HG02571 (cell line): ENCODE data around the gene FBXO7.

Source experiments
- ATAC-seq: cut with Tn5 transposase; IDR thresholded peaks from one replicate; pipeline ENCODE4 v1.9.1; 2021; ENCODE audit warnings: mild to moderate bottlenecking, moderate library complexity; ENCODE audit not compliant: unreplicated experiment

FBXO7 gene

DNA sequence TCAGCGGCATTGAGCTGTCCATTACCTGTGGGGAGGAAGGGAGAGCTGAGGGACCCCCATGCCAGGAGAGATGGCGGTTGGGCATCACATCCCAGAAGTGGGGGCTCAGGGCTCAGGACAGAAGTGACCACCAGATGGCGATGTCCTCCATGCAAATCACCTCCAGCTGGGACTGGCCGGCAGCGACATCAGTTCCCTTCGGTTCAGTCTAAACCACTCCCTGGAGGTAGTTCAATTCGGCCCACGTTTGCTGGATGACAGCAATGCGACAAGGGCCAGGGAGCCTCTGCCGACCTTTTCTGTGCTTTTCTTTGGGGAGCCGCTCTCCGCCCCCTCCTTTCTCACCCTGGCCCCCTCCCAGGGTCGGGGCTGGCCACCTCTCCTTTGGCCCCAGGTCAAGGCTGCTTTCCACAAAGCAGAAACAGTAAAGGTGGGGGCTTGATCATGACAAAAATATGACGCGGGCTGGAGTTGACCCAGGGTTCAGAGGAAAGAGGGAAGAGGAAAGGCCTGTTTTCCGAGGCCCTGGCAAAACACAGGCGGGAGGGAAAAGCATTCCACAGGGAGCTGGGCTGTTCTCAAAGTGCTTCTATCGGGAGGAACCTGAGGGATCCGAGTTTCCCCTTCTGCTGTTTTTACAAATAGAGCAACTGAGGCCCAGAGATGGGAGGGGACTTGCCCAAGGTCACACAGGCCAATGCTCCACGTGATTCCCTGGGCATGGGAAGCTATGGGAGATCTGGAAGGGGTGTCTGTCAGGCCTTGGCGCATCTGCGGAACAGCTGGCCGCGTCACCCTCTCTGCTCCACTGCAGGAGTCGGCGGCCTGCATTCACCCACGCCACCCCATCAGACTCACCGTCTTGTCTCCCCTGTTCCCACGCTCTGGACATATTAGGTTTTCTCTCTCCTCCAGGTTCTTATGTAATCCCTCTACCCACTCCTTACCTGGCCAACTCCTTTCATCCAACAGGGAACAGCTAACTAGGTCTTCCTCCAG, 54.7 kb downstream of the FBXO7 start:
- ATAC-seq: no peak

DNA sequence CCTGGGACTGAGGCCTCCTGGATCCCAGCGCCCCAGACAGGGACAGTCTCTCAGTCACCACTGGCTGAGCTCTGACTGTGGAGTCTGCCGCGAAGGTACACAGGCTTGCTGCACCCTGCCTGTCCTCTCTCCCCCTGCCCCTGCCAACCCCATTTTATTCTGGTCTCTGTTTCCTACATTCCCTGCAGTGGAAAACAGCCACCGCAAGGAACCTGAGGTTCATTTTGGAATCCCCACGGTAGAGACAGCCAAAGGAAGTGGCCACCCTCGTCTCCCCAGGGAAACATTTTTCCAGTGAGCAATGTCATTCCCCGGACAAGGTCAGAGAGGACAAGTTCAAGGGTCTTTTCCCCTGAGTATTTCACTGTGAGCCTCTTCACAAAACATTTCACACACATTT, 56.6 kb downstream of the FBXO7 start:
- no peak for ATAC-seq

DNA sequence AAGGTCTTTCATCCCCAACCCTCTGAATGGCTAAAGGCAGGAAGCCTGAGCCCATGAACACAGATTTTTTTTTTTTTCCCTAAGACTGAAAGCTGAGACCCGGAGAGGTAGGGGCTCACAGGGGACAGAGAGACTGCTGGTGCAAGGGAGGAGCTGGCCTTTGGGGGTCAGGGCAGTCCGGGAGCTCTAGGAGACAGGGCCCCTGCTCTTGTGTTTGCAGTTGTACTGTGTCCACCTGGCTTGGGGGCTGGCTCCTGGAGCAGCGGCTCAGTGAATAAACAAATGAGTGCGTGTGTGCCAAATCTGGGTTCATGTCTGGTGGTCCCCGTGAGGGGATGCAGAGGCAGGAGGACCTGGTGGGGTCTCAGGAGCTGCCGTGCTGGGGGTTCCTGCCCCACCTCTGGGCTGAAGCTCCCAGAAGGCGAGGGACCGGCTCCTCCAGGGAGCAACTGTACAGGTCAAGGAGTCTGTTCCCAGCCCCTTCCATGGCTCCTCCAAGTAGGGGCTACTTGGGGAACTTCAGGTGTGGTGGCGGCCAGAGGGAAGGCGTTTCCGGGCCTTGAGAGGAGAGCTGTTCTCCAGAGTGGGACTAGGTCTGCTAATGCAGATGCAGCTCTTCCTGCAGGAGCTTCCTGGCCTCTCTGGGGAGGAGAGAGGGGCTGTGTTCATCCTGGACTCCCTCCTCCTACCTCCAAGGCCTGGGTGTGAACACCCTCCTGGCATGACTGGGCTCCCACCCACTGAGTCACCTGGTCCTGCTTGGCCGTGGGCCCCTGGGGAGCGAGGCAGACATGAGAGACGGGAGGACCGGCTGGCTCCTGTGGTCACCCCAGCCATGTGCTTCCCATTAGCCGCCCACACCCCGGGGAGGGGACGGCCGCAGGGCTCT, 57.6 kb downstream of the FBXO7 start:
- no peak for ATAC-seq

DNA sequence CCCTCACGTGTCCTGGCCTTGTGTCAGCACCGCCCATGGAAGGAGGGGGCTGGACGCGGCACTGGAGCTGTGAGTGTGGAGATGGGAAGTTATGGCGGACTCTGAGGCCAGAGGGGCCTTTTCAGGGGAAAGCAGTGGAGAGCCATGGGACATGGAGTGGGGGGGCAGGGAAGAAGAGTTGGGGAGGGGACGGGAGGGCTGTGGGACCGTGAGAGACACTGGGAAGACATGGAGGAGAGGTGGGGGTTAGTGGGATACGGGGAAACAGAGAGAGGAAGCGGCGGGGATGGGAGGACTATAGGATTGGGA, 58.2 kb downstream of the FBXO7 start:
- no peak for ATAC-seq

DNA sequence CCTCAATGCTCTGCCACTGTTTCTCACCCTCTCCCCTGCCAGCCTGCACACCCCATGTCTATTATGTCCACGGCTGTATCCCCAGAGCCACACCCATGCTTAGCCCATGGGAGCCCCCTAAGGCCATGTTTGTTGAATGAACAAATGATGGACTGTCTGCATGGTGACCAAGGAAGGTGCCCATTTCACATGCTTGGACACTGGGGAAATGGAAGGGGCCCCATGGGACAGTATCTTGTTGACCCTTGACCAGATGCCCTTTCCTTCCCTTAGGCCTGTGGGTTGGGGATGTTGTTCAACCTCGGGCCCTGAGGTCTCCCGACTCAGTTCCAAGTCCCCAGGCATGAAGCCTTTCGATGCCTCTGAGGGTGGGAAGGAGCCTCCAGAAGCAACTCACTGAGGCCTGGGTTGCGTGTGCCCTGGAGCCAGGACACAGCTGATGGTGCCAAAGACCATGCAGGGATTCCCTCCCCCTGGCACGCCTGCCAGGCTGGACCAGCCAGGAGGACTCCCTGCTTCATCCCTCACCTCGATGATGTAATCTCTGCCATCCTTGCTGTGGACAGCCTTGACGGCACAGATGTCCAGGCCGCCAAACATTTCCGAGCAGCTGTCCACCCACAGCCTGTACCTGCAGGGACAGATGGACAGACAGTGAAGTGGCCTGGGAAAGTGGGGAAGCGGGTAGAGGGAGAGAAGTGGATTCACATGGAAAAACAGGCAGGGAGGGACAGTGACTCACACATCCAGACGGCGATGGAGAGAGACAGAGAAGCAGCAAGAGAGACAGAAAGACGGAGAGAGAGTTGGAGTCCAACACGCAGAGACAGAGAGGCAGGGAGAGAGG, 58.9 kb downstream of the FBXO7 start:
- no peak for ATAC-seq

DNA sequence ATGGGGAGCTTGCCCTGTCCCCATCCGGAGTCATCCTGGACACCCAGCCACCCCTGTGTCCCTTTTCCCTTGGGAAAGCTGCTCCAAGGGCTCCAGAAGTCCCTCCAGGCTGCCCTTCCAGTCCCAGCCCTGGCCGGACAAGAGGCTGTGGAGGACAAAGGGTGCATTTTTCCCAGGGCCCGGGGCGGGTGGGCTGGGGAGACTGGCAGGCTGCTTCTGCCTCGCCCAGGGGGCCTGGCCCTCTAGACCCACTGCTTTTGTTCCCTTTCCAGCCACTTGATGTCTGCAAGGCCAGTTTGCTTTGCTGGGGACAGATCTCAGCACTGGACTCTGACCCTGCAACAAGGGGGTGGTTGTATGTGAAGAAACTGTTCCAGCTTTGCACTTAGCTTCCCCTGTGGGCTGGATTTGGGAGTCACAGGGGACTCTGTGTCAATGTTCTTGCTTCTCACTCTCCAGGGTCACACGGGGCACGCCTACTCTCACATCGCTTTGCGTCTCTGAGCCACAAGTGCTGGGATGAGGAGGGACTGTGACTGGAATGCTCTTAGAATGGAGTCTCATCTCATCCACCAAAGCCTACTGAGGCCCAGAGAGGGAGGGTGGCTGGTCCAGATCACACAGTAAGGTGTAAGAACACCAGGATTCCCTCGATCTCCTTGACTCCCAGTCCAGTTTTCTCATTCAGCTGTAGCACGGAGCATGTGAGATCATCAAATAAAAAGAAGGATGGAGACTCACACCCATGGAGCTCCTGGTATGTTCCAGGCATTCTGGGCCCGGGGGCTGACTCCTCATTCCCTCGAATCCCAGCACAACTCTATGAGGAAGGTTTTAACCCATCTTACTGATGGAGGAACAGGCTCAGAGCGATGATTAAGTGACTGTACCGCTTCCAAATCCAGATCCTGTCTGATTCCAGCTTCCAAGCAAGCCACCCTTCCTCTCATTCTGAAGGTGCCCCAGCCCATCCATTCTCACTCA, 59.9 kb downstream of the FBXO7 start:
- ATAC-seq: no peak

DNA sequence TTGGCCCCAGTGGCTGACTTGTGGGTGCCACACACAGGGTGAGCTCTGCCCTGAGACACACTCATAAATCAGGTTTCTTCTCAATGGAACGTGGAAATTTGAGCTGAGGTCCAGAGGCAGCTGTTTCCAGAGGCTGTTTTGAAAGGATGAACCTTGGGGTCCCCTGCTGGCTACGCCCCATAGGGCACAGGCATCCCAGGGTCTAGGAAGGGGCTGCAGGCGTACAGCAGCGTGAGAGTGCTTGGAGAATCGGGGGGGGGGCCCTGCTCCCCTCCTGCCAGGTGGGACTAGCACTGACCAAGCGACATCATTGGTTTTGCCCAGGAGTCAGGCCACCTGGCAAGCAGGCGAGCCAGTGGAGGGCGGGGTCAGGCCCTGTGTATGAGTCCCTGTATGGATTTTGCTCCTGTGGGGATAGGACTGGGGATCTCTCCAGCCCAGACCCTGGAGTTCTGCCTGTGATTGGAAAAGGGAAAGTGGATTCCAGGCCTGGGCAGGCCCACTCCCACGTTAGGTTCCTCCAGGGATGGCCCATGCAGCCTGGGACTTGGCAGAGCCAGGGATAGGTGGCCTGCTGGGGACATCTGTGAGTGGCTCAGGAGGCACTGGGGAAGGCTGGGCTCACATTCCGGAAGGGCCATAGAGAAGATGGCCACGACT, 61.0 kb downstream of the FBXO7 start:
- ATAC-seq: no peak

DNA sequence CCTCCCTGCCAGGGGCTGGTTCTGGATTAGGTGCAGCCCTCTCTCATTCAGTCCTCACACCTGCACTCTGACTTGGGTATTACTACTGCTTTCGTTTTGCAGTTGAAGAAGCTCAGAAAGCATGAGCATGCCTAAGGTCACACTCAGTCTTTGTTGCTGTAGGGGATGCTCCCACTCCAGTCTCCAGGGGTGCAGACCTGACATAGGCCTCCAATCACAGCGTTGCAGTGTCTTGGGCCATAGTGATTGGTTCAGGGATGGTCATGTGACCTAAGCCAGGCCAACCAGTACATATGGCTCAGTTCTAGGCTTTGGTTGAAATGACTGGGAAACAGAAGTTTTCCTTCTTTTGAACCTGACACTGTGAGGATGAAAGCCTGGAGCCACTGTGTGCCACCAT, 61.7 kb downstream of the FBXO7 start:
- ATAC-seq: no peak

DNA sequence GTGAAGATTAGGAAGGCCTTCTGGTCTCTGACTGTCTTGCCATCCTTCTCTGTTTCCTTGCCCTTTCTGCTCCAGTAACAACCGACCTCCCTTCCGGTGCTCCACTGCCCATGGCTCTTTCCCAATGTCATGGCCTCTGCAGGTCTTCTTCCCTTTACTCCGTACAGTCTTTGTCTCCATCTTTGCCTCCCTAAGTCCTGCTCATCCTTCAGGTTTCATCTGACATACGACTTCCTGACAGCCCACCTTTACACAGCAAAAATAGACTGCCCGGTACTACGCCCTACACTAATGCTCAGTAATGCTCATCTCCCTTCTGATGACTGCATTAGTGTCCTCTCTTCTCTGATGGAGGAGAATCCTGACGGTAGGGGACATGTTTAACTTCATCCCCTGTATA, 63.9 kb downstream of the FBXO7 start:
- no peak for ATAC-seq

DNA sequence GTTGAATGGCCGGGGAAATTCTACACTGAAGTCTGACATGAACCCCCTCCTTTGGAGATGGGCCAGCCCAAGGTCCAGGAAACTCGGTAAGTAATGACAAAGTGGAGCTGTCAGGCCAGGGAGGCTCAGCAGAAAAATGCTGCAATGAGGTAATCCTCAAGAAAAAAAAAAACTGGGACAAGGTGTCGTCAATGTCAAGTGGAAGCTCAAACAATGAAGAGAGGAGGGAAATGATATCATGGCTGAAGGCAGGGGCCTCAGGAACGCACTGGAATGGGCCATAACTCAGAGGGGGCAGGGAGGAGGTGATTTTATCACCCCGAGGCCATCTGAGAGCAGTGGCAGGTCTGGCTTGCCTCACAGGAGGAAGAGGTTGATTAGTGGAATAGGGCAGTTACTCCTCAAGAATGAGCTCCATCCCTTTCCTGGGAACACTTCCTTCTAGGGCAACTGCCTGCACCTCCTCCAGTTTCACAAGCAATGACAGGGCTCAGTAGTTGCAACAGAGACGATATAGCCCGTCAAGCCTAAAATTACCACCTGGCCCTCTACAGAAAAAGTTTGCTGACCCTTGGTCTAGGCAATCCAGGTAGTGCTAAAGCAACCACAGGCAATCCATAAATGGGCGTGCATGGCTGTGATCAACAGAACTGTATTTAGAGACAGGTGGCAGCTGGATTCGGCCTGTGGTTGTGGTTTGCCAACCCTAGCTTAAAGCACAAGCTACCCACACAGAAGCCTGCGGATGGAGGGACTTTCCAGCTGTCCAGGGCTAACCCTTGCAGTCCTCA, 65.2 kb downstream of the FBXO7 start:
- no peak for ATAC-seq

DNA sequence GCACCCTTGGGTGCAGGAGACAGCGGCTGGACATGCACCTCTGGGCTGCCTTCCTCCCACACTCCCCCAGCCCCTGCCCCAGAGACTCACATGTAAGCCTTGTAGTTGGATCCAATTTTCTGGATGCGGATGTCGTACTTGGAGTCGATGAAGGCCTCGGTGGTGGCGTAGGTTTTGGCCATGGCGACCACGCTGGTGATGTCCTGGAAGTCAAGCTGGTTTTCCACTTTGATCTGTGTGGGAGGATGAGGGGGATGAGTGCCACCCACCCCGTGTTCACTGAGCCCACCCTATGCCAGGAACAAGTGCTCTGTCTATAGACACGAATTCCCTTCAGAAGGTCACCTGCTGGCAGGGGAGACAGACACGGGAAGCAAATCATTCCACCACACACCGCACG, 66.9 kb downstream of the FBXO7 start:
- ATAC-seq: no peak

DNA sequence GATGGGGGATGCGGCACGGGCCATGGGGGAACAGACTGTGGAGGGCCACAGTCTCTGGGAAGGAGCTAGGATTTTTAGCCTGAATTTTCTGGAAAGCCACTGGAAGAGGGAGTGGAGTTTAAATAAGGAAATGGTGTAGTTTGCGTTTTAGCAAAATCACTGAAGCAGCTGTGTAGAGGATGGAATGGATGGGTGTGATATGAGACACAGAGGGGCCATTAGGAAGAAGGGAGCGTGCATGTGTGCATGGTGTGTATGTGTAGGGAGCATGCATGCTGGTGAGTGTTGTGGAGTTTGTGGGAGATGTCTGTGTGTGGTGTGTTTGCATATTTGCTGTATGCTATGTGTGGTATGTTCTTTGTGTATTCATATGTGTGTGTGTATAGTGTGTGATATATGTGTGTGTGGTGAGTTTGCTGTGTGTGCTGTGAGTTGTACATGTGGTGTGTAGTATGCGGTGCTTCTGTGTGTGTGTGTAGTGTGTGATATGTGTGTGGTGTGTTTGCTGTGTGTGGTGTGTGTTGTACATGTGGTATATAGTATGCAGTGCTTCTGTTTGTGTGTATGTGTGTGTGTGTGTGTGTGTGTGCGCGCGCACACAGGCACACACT, 67.6 kb downstream of the FBXO7 start:
- no peak for ATAC-seq

DNA sequence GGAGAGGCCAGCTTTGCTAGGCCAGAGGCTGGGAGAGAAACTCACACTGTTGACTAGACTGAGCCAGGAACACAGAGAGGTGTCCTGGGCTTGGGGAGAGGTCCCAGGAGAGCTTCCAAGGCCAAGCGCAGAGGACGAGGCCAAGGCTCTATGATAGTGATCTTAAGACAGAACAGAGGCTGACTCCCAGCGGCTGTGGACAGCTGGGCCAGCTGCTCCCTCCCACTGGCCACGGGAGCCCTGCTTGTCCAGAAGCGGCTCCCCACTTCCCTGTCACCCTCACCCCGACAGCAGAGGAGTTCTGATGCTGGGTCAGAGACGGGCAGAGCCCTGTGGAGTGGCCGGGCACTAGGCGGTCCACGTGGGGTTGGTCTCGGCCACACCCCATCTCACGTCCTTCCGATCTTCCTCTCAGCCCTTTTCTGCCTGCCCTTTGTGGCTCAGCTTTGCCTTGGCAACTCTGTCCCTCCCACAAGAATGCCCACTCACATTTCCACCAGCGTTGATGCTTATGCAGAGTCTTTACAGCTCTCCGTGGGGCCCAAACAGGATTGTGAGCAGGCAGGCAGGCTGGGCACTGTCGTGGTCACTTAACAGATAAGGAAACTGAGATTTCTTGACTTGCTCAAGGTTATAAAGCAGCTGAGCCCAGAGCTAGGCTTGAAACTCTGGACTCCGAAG, 68.2 kb downstream of the FBXO7 start:
- no peak for ATAC-seq

DNA sequence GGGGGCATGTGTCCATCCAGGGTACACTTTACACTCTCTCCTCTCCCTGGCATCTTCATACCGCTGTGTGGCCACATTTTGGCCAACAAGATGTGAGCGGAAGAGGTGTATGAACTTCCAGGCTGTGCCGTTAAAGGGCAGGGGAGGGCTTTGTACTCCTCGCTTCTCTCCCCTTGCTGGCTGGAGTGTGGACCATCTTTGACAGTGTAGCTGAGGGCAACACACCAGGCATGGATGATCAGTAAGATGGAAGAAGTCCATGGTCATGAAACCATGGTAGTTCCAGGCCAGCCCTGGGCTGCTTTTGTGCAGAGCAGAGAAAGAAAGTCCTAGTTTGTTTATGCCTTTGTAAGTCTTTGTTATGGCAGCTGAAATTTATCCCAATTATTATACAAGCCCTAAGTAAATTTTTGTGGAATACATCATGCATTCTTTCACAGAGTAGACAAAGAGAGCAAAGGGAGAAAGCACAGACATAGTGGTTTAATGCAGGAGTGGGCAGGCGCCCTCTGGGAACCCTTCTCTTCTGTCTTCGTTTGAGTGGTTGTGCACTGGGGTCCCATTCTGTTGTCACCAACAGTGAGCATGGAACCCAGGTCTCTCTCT, 70.4 kb downstream of the FBXO7 start:
- no peak for ATAC-seq

DNA sequence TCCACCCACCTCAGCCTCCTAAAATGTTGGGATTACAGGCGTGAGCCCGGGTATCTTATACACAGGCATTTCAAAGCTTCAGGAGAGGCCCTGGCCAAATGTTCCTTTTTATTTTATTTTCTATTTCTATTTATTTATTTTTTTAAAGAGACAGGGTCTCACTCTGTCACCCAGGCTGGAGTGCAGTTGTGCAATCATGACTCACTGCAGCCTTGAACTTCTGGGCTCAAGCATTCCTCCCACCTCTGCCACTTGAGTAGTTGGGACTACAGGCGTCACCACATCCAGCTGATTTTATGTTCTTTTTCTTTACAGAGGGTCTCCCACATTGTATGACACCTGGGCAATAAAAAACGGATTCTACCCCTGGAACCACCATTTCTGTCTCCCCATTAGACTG, 71.2 kb downstream of the FBXO7 start:
- ATAC-seq: no peak

DNA sequence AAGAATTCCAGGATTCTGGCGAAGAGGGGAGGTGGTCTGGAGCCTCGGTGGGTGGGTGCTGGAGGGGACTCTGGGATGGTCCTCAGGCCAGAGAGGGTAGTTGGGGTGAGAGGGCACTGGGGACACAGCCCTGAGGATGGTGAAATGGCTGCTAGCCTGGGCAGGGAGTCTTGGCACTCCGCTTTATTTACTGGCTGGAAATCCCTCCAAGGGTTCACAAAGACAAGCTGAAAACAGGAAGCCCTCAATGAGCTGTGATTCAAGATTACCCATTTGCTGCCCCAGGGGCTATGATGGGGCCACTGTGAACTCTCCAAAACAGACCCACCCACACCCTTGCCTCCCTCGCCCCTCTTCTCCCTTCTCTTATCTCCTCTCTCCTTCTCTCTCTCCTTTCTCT, 71.9 kb downstream of the FBXO7 start:
- ATAC-seq: no peak

DNA sequence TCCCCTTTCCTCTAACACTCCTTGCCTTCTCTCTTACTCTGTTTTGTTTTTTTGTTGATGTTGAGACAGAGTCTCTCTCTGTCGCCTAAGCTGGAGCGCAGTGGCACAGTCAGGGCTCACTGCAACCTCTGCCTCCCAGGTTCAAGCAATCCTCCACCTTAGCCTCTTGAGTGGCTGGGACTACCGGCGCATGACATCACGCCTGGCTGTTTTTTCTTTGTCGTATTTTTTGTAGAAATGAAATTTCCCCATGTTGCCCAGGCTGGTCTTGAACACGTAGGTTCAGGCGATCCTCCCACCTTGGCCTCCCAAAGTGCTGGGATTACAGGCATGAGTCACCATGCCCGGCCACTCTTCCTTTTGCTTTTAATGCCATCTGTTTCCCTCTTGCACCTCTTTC, 72.3 kb downstream of the FBXO7 start:
- no peak for ATAC-seq
